Measurements from ENCODE around the gene CCDC61.

The CCDC61 gene

GRCh38 chr19:46009530-46010510 lies 14.6 kb downstream of the CCDC61 start:
- H3K4me3 ChIP-seq (ENCODE audit: low read length in 2 of 2), result no peak overlapping the region
- no peak overlapping the region for H4K91ac ChIP-seq (ENCODE audit: low read depth, low read length, poor library complexity)
- H2AK5ac ChIP-seq (ENCODE audit: low read depth, low read length), result peak overlapping the region; percentile 21
- H3K27ac ChIP-seq (replicated peaks; ENCODE audit: low read length), result no peak overlapping the region
- H2AFZ ChIP-seq (ENCODE audit: low read length), result no peak overlapping the region
- peaks cover 0 to 1% of the 10 kb centered on the region in 2 donors for H3K9me3 ChIP-seq (replicated peaks in 1 of 2; ENCODE audit: control insufficient read depth in 2 of 2, insufficient read depth in 1 of 2, low read depth in 1 of 2, low read length in 2 of 2)
- no peak overlapping the region for H2BK120ac ChIP-seq (ENCODE audit: low read depth, low read length)
- H3K18ac ChIP-seq (ENCODE audit: low read length), result no peak overlapping the region
- H2BK5ac ChIP-seq (ENCODE audit: low read length), result no peak overlapping the region
- peaks cover 1% of the 10 kb centered on the region for H3K79me1 ChIP-seq (ENCODE audit: low read depth, low read length)
- peaks cover 0 to 6% (median 0%) of the 10 kb centered on the region in 3 experiments for H3K27me3 ChIP-seq (ENCODE audit: control insufficient read depth in 3 of 3, insufficient read depth in 3 of 3, low read depth in 1 of 3, low read length in 3 of 3)
- H3K23ac ChIP-seq (ENCODE audit: low read depth, low read length, poor library complexity), result peak overlapping the region; percentile 25
- peak overlapping the region; percentile 27 for H3K14ac ChIP-seq (ENCODE audit: low read length)
- no peak overlapping the region for H4K8ac ChIP-seq (ENCODE audit: low read depth, low read length)
- no peak overlapping the region for H2BK12ac ChIP-seq (ENCODE audit: low read length)
- no peak overlapping the region for H3K4ac ChIP-seq (ENCODE audit: low read length)
- no peak overlapping the region for H2BK15ac ChIP-seq (ENCODE audit: low read length)
- H3K4me2 ChIP-seq (ENCODE audit: insufficient read depth, low read length, poor library complexity, severe bottlenecking), result no peak overlapping the region
- peaks cover 8 to 41% of the 10 kb centered on the region in 2 donors for H3K36me3 ChIP-seq (replicated peaks in 1 of 2; ENCODE audit: control insufficient read depth in 2 of 2, insufficient read depth in 2 of 2, low read length in 2 of 2)
- DNase-seq (ENCODE audit: low spot score), result peak; percentile 77
- H3K9ac ChIP-seq (ENCODE audit: low read depth, low read length, poor library complexity), result peak overlapping the region; percentile 36
- H3K4me1 ChIP-seq (ENCODE audit: control insufficient read depth in 2 of 2, insufficient read depth in 1 of 2, low read depth in 1 of 2, low read length in 2 of 2), result peaks cover 0 to 4% of the 10 kb centered on the region in 2 donors
- no CpG with 5 or more reads among the region's 28 CpGs for WGBS, 2 donors (ENCODE audit: extremely low coverage in 2 of 2, insufficient read length in 2 of 2, insufficient replicate concordance in 1 of 2)

GRCh38 chr19:46014534-46014933 lies 19.3 kb downstream of the CCDC61 start:
- Histone ChIP-seq H3K4ac (ENCODE audit: low read length) (no peak overlapping the region), H3K27ac (replicated peaks; ENCODE audit: low read length) (no peak overlapping the region), H2BK5ac (ENCODE audit: low read length) (no peak overlapping the region), H3K18ac (ENCODE audit: low read length) (peak overlapping the region; percentile 92), H4K8ac (ENCODE audit: low read depth, low read length) (no peak overlapping the region), H3K79me1 (ENCODE audit: low read depth, low read length) (no peaks in the 10 kb centered on the region), H3K4me3 (ENCODE audit: low read length in 2 of 2) (peak overlapping the region in 1 of 2 donors; percentile 77), H3K23ac (ENCODE audit: low read depth, low read length, poor library complexity) (peak overlapping the region; percentile 17), H3K4me2 (ENCODE audit: insufficient read depth, low read length, poor library complexity, severe bottlenecking) (peak overlapping the region; percentile 99), H3K9me3 (replicated peaks in 1 of 2; ENCODE audit: control insufficient read depth in 2 of 2, insufficient read depth in 1 of 2, low read depth in 1 of 2, low read length in 2 of 2) (no peaks in the 10 kb centered on the region), H3K4me1 (ENCODE audit: control insufficient read depth in 2 of 2, insufficient read depth in 1 of 2, low read depth in 1 of 2, low read length in 2 of 2) (peaks cover 4 to 14% of the 10 kb centered on the region in 2 donors), H2AFZ (ENCODE audit: low read length) (no peak overlapping the region), H2BK12ac (ENCODE audit: low read length) (no peak overlapping the region), H2BK120ac (ENCODE audit: low read depth, low read length) (no peak overlapping the region), H3K9ac (ENCODE audit: low read depth, low read length, poor library complexity) (peak overlapping the region; percentile 95), H3K36me3 (replicated peaks in 1 of 2; ENCODE audit: control insufficient read depth in 2 of 2, insufficient read depth in 2 of 2, low read length in 2 of 2) (peaks cover 7 to 20% of the 10 kb centered on the region in 2 donors), H3K14ac (ENCODE audit: low read length) (no peak overlapping the region), H2BK15ac (ENCODE audit: low read length) (peak overlapping the region; percentile 19), H2AK5ac (ENCODE audit: low read depth, low read length) (peak overlapping the region; percentile 87), H3K27me3 (ENCODE audit: control insufficient read depth in 3 of 3, insufficient read depth in 3 of 3, low read depth in 1 of 3, low read length in 3 of 3) (peaks cover 0 to 23% (median 11%) of the 10 kb centered on the region in 3 experiments), H4K91ac (ENCODE audit: low read depth, low read length, poor library complexity) (no peak overlapping the region)
- DNase-seq (ENCODE audit: low spot score), result peak; percentile 17
- WGBS, 2 donors (ENCODE audit: extremely low coverage in 2 of 2, insufficient read length in 2 of 2, insufficient replicate concordance in 1 of 2), result no CpG with 5 or more reads among the region's 8 CpGs

- Histone ChIP-seq H3K36me3 (replicated peaks in 1 of 2; ENCODE audit: control insufficient read depth in 2 of 2, insufficient read depth in 2 of 2, low read length in 2 of 2) (peaks cover 7 to 20% of the 10 kb centered on the region in 2 donors), H4K8ac (ENCODE audit: low read depth, low read length) (no peak overlapping the region), H3K4me1 (ENCODE audit: control insufficient read depth in 2 of 2, insufficient read depth in 1 of 2, low read depth in 1 of 2, low read length in 2 of 2) (peaks cover 4 to 14% of the 10 kb centered on the region in 2 donors), H4K91ac (ENCODE audit: low read depth, low read length, poor library complexity) (no peak overlapping the region), H3K14ac (ENCODE audit: low read length) (no peak overlapping the region), H2BK5ac (ENCODE audit: low read length) (no peak overlapping the region), H3K27ac (replicated peaks; ENCODE audit: low read length) (no peak overlapping the region), H3K79me1 (ENCODE audit: low read depth, low read length) (no peaks in the 10 kb centered on the region), H3K9ac (ENCODE audit: low read depth, low read length, poor library complexity) (peak overlapping the region; percentile 95), H3K4me3 (ENCODE audit: low read length in 2 of 2) (peak overlapping the region in 1 of 2 donors; percentile 77), H3K9me3 (replicated peaks in 1 of 2; ENCODE audit: control insufficient read depth in 2 of 2, insufficient read depth in 1 of 2, low read depth in 1 of 2, low read length in 2 of 2) (no peaks in the 10 kb centered on the region), H3K4ac (ENCODE audit: low read length) (no peak overlapping the region), H2BK15ac (ENCODE audit: low read length) (peak overlapping the region; percentile 19), H2BK12ac (ENCODE audit: low read length) (no peak overlapping the region), H3K27me3 (ENCODE audit: control insufficient read depth in 3 of 3, insufficient read depth in 3 of 3, low read depth in 1 of 3, low read length in 3 of 3) (peaks cover 0 to 23% (median 11%) of the 10 kb centered on the region in 3 experiments), H2AK5ac (ENCODE audit: low read depth, low read length) (peak overlapping the region; percentile 87), H3K4me2 (ENCODE audit: insufficient read depth, low read length, poor library complexity, severe bottlenecking) (peak overlapping the region; percentile 99), H2AFZ (ENCODE audit: low read length) (no peak overlapping the region), H2BK120ac (ENCODE audit: low read depth, low read length) (no peak overlapping the region), H3K23ac (ENCODE audit: low read depth, low read length, poor library complexity) (peak overlapping the region; percentile 17), H3K18ac (ENCODE audit: low read length) (peak overlapping the region; percentile 92)
- DNase-seq (ENCODE audit: low spot score), result peak; percentile 82
- WGBS, 2 donors (ENCODE audit: extremely low coverage in 2 of 2, insufficient read length in 2 of 2, insufficient replicate concordance in 1 of 2), result no CpG with 5 or more reads among the region's 74 CpGs
Observed at GRCh38 chr19:46014941-46015686, 19.8 kb downstream of the CCDC61 start.
